SKM-1 (cell line): ENCODE measurements around the gene BAAT.
"Not testable (repeated sequence)": the region's sequence is repeated elsewhere in the genome, so short reads cannot be mapped to it uniquely, and the experiment has no call there.

ENCODE experiments used
- DNase-seq: peaks from one replicate; lab custom pipeline; 2025; ENCODE audit not compliant: unreplicated experiment; lab: John Stamatoyannopoulos, UW

Gene BAAT

GRCh38 chr9:101365181-101365580 lies 19.6 kb downstream of the BAAT start:
- no peak for DNase-seq

GRCh38 chr9:101362450-101362849 lies 22.4 kb downstream of the BAAT start:
- DNase-seq = no peak

GRCh38 chr9:101360647-101361046 lies 24.2 kb downstream of the BAAT start:
- no peak for DNase-seq

GRCh38 chr9:101359679-101360078 lies 25.1 kb downstream of the BAAT start:
- DNase-seq = no peak

GRCh38 chr9:101356619-101357018 lies 28.2 kb downstream of the BAAT start:
- no peak for DNase-seq

- DNase-seq = no peak
Observed at GRCh38 chr9:101354765-101355708, 29.8 kb downstream of the BAAT start.

GRCh38 chr9:101354143-101354764 lies 30.6 kb downstream of the BAAT start:
- no peak for DNase-seq

- DNase-seq = no peak
Observed at GRCh38 chr9:101353683-101354082, 31.1 kb downstream of the BAAT start.

- DNase-seq = no peak
Observed at GRCh38 chr9:101352892-101353463, 31.8 kb downstream of the BAAT start.

- no peak for DNase-seq
Observed at GRCh38 chr9:101350285-101350684, 34.5 kb downstream of the BAAT start.

- DNase-seq = no peak
Observed at GRCh38 chr9:101342595-101342994, 42.2 kb downstream of the BAAT start.

- no peak for DNase-seq
Observed at GRCh38 chr9:101341958-101342357, 42.8 kb downstream of the BAAT start.

- no peak for DNase-seq
Observed at GRCh38 chr9:101337237-101337636, 47.6 kb downstream of the BAAT start.

- no peak for DNase-seq
Observed at GRCh38 chr9:101336091-101336490, 48.7 kb downstream of the BAAT start.

GRCh38 chr9:101333926-101334702 lies 50.7 kb downstream of the BAAT start:
- DNase-seq = no peak

GRCh38 chr9:101333490-101333889 lies 51.3 kb downstream of the BAAT start:
- DNase-seq = no peak

GRCh38 chr9:101332362-101332761 lies 52.4 kb downstream of the BAAT start:
- no peak for DNase-seq

- DNase-seq = not testable (repeated sequence)
Observed at GRCh38 chr9:101327422-101327909, 57.3 kb downstream of the BAAT start.

GRCh38 chr9:101326501-101326900 lies 58.3 kb downstream of the BAAT start:
- DNase-seq = no peak

GRCh38 chr9:101326035-101326434 lies 58.8 kb downstream of the BAAT start:
- DNase-seq = no peak

- no peak for DNase-seq
Observed at GRCh38 chr9:101325053-101325452, 59.8 kb downstream of the BAAT start.
